GM12878 (cell line): Measurements from ENCODE around the gene MAPK1. TPM values are rescaled to one million over a fixed set of nuclear protein-coding genes. Genes with fewer than 3 reads are reported as not detected.

Experiments used
- ATAC-seq: fragments of 200-7000 bp; cut with Tn5 transposase; 3 replicates; pipeline ENCODE4 v1.9.1; 2020; ENCODE audit warnings: mild to moderate bottlenecking, moderate library complexity
- BruUV-seq: library from RNA; stranded (reverse); fragments of 400-500 nt; replicated peaks from 2 replicates; lab custom pipeline; 2021; lab: Mats Ljungman, UMichigan
- CTCF ChIA-PET: fragments of 300-600 bp; sonication (Branson Sonifier 250); formaldehyde crosslinking; extraction: SDS; loops from one replicate; lab custom pipeline; 2021; ENCODE audit warnings: inconsistent platforms; lab: Yijun Ruan, JAX
- POLR2A ChIA-PET: fragments of 350-600 bp; formaldehyde crosslinking; extraction: SDS; loops from one replicate; lab custom pipeline; 2021; ENCODE audit warnings: inconsistent platforms; lab: Charles Lee
- RAD21 ChIA-PET: fragments of 300-600 bp; sonication (Branson Sonifier 250); formaldehyde crosslinking; loops from one replicate; lab custom pipeline; 2023; ENCODE audit warnings: antibody characterized with exemption; ENCODE audit not compliant: unreplicated experiment; lab: Charles Lee
- SMC1A ChIA-PET: fragments of 300-600 bp; sonication (Branson Sonifier 250); formaldehyde crosslinking; loops from one replicate; lab custom pipeline; 2023; ENCODE audit not compliant: unreplicated experiment, uncharacterized antibody; lab: Charles Lee
- DNase-seq: peaks from one replicate; pipeline ENCODE4 v3.0.0-alpha.2; 2011; ENCODE audit warnings: low read depth, low spot score
- FAIRE-seq: peaks from 3 replicates; lab custom pipeline; 2011; peaks lifted over from hg19 to GRCh38; lab: Jason Lieb, UNC
- H2AFZ ChIP-seq: 2 replicates; pipeline ENCODE4 v1.6.0; 2011; ENCODE audit warnings: low read depth, low read length, control low read depth; ENCODE audit not compliant: control insufficient read depth
- H3K27ac ChIP-seq: 2 replicates; pipeline ENCODE4 v1.5.1; 2011; ENCODE audit warnings: control low read depth; ENCODE audit not compliant: control insufficient read depth, insufficient read depth
- H3K27me3 ChIP-seq, 2 experiments: replicated peaks in 1 of 2; 2 replicates each; pipeline versions ENCODE4 v1.6.0 to v1.6.1; 2011; ENCODE audit warnings: low read length in 1 of 2; ENCODE audit not compliant: control insufficient read depth in 2 of 2, insufficient read depth in 2 of 2
- H3K36me3 ChIP-seq, 2 experiments: 2 replicates each; pipeline ENCODE4 v1.5.1; 2011; ENCODE audit warnings: low read length in 1 of 2; ENCODE audit not compliant: control insufficient read depth in 2 of 2, insufficient read depth in 2 of 2
- H3K4me1 ChIP-seq: 2 replicates; pipeline ENCODE4 v1.6.1; 2011; ENCODE audit warnings: mild to moderate bottlenecking, low read length, moderate library complexity, mixed read lengths; ENCODE audit not compliant: control insufficient read depth, insufficient read depth
- H3K4me2 ChIP-seq: 2 replicates; pipeline ENCODE4 v1.6.0; 2011; ENCODE audit warnings: control low read depth; ENCODE audit not compliant: control insufficient read depth, insufficient read depth
- H3K4me3 ChIP-seq: fragments of 200-600 bp; sonication (generic); 2 replicates; pipeline ENCODE4 v1.5.1; 2016
- H3K79me2 ChIP-seq: 2 replicates; pipeline ENCODE4 v1.6.0; 2011; ENCODE audit warnings: low read length; ENCODE audit not compliant: control insufficient read depth, insufficient read depth
- H3K9ac ChIP-seq: 2 replicates; pipeline ENCODE4 v1.8.0; 2011; ENCODE audit warnings: low read length, control low read depth, mixed read lengths; ENCODE audit not compliant: control insufficient read depth, insufficient read depth
- H3K9me3 ChIP-seq: replicated peaks from 3 replicates; pipeline ENCODE4 v1.5.1; 2011; ENCODE audit warnings: mild to moderate bottlenecking, low read length; ENCODE audit not compliant: control insufficient read depth, insufficient read depth
- H4K20me1 ChIP-seq: 2 replicates; pipeline ENCODE4 v1.6.0; 2011; ENCODE audit not compliant: control insufficient read depth, insufficient read depth
- BHLHE40 ChIP-seq, 2 experiments: fragments of 450-650 bp in 1 of 2; IDR thresholded peaks; 2 replicates each; pipeline ENCODE4 v1.6.1; 2011 to 2017; ENCODE audit warnings: low read depth in 2 of 2, borderline replicate concordance in 1 of 2, improper control_type of control experiment in 1 of 2, low read length in 1 of 2, mild to moderate bottlenecking in 1 of 2
- CBX3 ChIP-seq: fragments of 200-600 bp; sonication (generic); IDR thresholded peaks from 2 replicates; pipeline ENCODE4 v1.6.1; 2016; ENCODE audit warnings: low read depth, borderline replicate concordance
- JUNB ChIP-seq: IDR thresholded peaks from 2 replicates; pipeline ENCODE4 v1.6.1; 2016; ENCODE audit warnings: antibody characterized with exemption, mild to moderate bottlenecking
- JUND ChIP-seq: IDR thresholded peaks from 2 replicates; pipeline ENCODE4 v1.6.1; 2012; ENCODE audit warnings: low read depth, mild to moderate bottlenecking, low read length, improper control_type of control experiment, moderate library complexity
- KDM1A ChIP-seq: fragments of 200-600 bp; sonication (generic); IDR thresholded peaks from 2 replicates; pipeline ENCODE4 v1.6.1; 2016; ENCODE audit warnings: borderline replicate concordance
- MAX ChIP-seq: IDR thresholded peaks from 2 replicates; pipeline ENCODE4 v1.6.1; 2012; ENCODE audit warnings: low read depth, low read length, improper control_type of control experiment
- NBN ChIP-seq: fragments of 450-650 bp; IDR thresholded peaks from 2 replicates; pipeline ENCODE4 v1.6.1; 2016
- RELB ChIP-seq: fragments of 450-650 bp; IDR thresholded peaks from 2 replicates; pipeline ENCODE4 v1.6.1; 2017; ENCODE audit warnings: low read depth, mild to moderate bottlenecking, moderate library complexity
- TAF1 ChIP-seq: IDR thresholded peaks from 2 replicates; pipeline ENCODE4 v1.6.1; 2011; ENCODE audit warnings: mild to moderate bottlenecking, low read depth, low read length, borderline replicate concordance
- ZBTB11 ChIP-seq: fragments of 450-650 bp; formaldehyde crosslinking; IDR thresholded peaks from 2 replicates; pipeline ENCODE4 v1.5.0; 2022; ENCODE audit warnings: mild to moderate bottlenecking, missing genetic modification characterization
- ZNF622 ChIP-seq: fragments of 450-650 bp; IDR thresholded peaks from 2 replicates; pipeline ENCODE4 v1.6.1; 2017; ENCODE audit warnings: mild to moderate bottlenecking, inconsistent platforms
- ZZZ3 ChIP-seq: IDR thresholded peaks from 2 replicates; pipeline ENCODE4 v1.6.1; 2011; ENCODE audit warnings: low read depth; ENCODE audit not compliant: control insufficient read depth, insufficient read length
- WGBS: methylation state at CpG from one replicate; pipeline ENCODE4 v1.1.6; 2016; ENCODE audit warnings: low lambda C conversion rate; ENCODE audit not compliant: insufficient replicate concordance, insufficient coverage; ENCODE audit errors: missing lambda C conversion rate; 5-methylcytosine and 5-hydroxymethylcytosine counted together
- in situ Hi-C: fragments of 300-500 bp; cut with MboI; formaldehyde crosslinking; loops from 9 replicates; pipeline ENCODE4 v1.14.3; 2018; ENCODE audit warnings: mixed read lengths
- intact Hi-C: fragments of 100-400 bp; cut with micrococcal nuclease; formaldehyde crosslinking; loops from one replicate; pipeline ENCODE4 v1.14.2; 2022; ENCODE audit not compliant: unreplicated experiment
- polyA plus RNA-seq, 11 experiments: library from polyadenylated mRNA; depleted of rRNA in 4 of 11; unstranded in 6 of 11; stranded (reverse) in 5 of 11; fragments of >200 nt; fragmentation: Nextera tagmentation in 4 of 11; fragmentation: Illumina TruSeq in 1 of 11; extraction: Ambion mirVana in 4 of 11; extraction: Trizol in 1 of 11; gene quantifications; 1 replicate in 1 of 11; 2 replicates in 10 of 11; pipeline versions ENCODE4 v1.2.1 to v1.2.3, GENCODE V29; 2011 to 2016; ENCODE audit warnings: inconsistent platforms in 2 of 11, missing spikeins in 2 of 11, low read depth in 1 of 11
- total RNA-seq, 4 experiments: library from RNA; depleted of rRNA in 3 of 4; stranded (reverse); fragments of >200 nt in 3 of 4; fragmentation: Illumina TruSeq in 1 of 4; extraction: Trizol in 1 of 4; gene quantifications; 2 replicates each; pipeline versions ENCODE4 v1.2.1 to v1.2.3, GENCODE V29; 2013 to 2021

MAPK1 gene
- total and polyA plus RNA-seq, 10 of the 15 experiments (the other 5 are each of a cell fraction or from before 2014, with no cell fraction given) = 7.0 to 123 (median 58.4) TPM

- H3K79me2 ChIP-seq = peaks cover 49% of the 10 kb centered on the region
- ChIA-PET SMC1A (no interaction called here), RAD21 (no interaction called here), POLR2A (no interaction called here), CTCF (interaction anchor here (0.6 kb wide), 1 partner anchor 12 kb away, joined by 3 read pairs; no protein-coding TSS in a partner anchor)
- no peak overlapping the region for H3K27ac ChIP-seq
- in situ Hi-C loops = no loop called here
- no peak overlapping the region for H3K4me3 ChIP-seq
- no peak overlapping the region for H3K9ac ChIP-seq
- no peak overlapping the region for H3K4me2 ChIP-seq
- WGBS = 54% methylated on average over 3 of the region's 3 CpGs
- BruUV-seq = no TSS peak
- H3K4me1 ChIP-seq = peaks cover 5% of the 10 kb centered on the region
- no peak overlapping the region for H2AFZ ChIP-seq
- peaks cover 0 to 2% of the 10 kb centered on the region in 2 experiments; a peak in 1 of 4 replicates for H3K36me3 ChIP-seq
- no peaks in the 10 kb centered on the region for H3K27me3 ChIP-seq
- ATAC-seq (no peak), DNase-seq (no peak), FAIRE-seq (no peak)
- H3K9me3 ChIP-seq = no peaks in the 10 kb centered on the region
- intact Hi-C loops = no loop called here
- TF ChIP-seq JUNB (peak; percentile 36; the same call in 1 of the 2 replicates), BHLHE40 (IDR thresholded peaks at IDR 0.05; ENCODE audit: borderline replicate concordance in 1 of 2, low read depth in 2 of 2, low read length in 1 of 2) (no peak), NBN (no peak), TAF1 (no peak)
- H4K20me1 ChIP-seq = no peaks in the 10 kb centered on the region; the same call in 1 of the 2 replicates
Observed at GRCh38 chr22:21829523-21829922, 37.9 kb downstream of the MAPK1 start.

- no peak overlapping the region for H3K9ac ChIP-seq
- TF ChIP-seq CBX3 (no peak), NBN (no peak), ZZZ3 (no peak), RELB (no peak), JUND (no peak), KDM1A (no peak), ZBTB11 (CRISPR knock-in tag) (no peak), ZNF622 (no peak), MAX (no peak)
Observed at GRCh38 chr22:21828268-21828638, 39.2 kb downstream of the MAPK1 start.

More at GRCh38 chr22:21828268-21828638, 39.2 kb downstream of the MAPK1 start:
- Histone ChIP-seq H3K36me3 (peaks cover 0 to 2% of the 10 kb centered on the region in 2 experiments; a peak in 1 of 4 replicates), H3K4me3 (no peak overlapping the region), H3K9me3 (no peaks in the 10 kb centered on the region), H3K27ac (no peak overlapping the region), H4K20me1 (peaks cover 3% of the 10 kb centered on the region; the same call in 1 of the 2 replicates), H3K27me3 (no peaks in the 10 kb centered on the region), H3K79me2 (peaks cover 52% of the 10 kb centered on the region), H3K4me2 (no peak overlapping the region), H2AFZ (no peak overlapping the region), H3K4me1 (peaks cover 10% of the 10 kb centered on the region)
- DNase-seq (no peak), ATAC-seq (no peak), FAIRE-seq (no peak)
- ChIA-PET SMC1A (no interaction called here), RAD21 (no interaction called here), CTCF (no interaction called here), POLR2A (no interaction called here)
- 74% methylated on average over 4 of the region's 4 CpGs for WGBS
- intact Hi-C loops (no loop called here), in situ Hi-C loops (no loop called here)
- BruUV-seq = no TSS peak
